NCI-H526 (cell line): Measurements from ENCODE around the gene SELENOV.

Source experiments
- DNase-seq, 2 experiments: peaks; one replicate each; lab custom pipeline; 2025; lab: John Stamatoyannopoulos, UW

SELENOV gene

GRCh38 chr19:39558624-39559117 is 43.7 kb downstream of the SELENOV start:
- no peak for DNase-seq

- no peak for DNase-seq
Observed at GRCh38 chr19:39563408-39563807, 48.5 kb downstream of the SELENOV start.

GRCh38 chr19:39566064-39566463 is 51.1 kb downstream of the SELENOV start:
- no peak for DNase-seq

- no peak for DNase-seq
Observed at GRCh38 chr19:39568604-39569003, 53.7 kb downstream of the SELENOV start.
